Astrocyte (in vitro differentiated cells and primary cell): ENCODE results near the gene CFAP65.

ENCODE experiments used
- CTCF ChIP-seq: IDR thresholded peaks from 2 replicates; pipeline ENCODE4 v1.5.1; 2011; ENCODE audit warnings: low read depth, mild to moderate bottlenecking, inconsistent platforms, low read length, moderate library complexity; ENCODE audit not compliant: insufficient read depth
- EZH2 ChIP-seq: IDR thresholded peaks from 2 replicates; pipeline ENCODE4 v1.6.1; 2012; ENCODE audit warnings: mild to moderate bottlenecking, low read length, inconsistent platforms; ENCODE audit not compliant: insufficient read depth

GRCh38 chr2:218985325-218986091 lies 55.8 kb downstream of the CFAP65 start:
- TF ChIP-seq CTCF (no peak), EZH2 (peak; percentile 23)
